GM19099 (cell line): Measurements from ENCODE around the gene DGCR2.

Experiments used
- POLR2A ChIP-seq: IDR thresholded peaks from 3 replicates; pipeline ENCODE4 v1.6.1; 2011; ENCODE audit warnings: low read depth; ENCODE audit not compliant: insufficient read length; ENCODE audit errors: extremely low read depth

DGCR2 gene

GRCh38 chr22:19134176-19134831 is 12.1 kb upstream of the DGCR2 start:
- TF ChIP-seq POLR2A: no peak

- no peak for TF ChIP-seq POLR2A
Observed at GRCh38 chr22:19133561-19133960, 11.3 kb upstream of the DGCR2 start.

GRCh38 chr22:19132693-19133400 is 10.6 kb upstream of the DGCR2 start:
- TF ChIP-seq POLR2A: no peak

- TF ChIP-seq POLR2A: no peak
Observed at GRCh38 chr22:19132153-19132552, 9.9 kb upstream of the DGCR2 start.

GRCh38 chr22:19131685-19132015 is 9.4 kb upstream of the DGCR2 start:
- TF ChIP-seq POLR2A: no peak

GRCh38 chr22:19130959-19131684 is 8.9 kb upstream of the DGCR2 start, which contains the start of gene TSSK2:
TSS of gene TSSK2 (plus strand) at chr22:19131308. CDS start at chr22:19131400, 92 bp downstream.
- no peak for TF ChIP-seq POLR2A

- no peak for TF ChIP-seq POLR2A
Observed at GRCh38 chr22:19129871-19130270, 7.7 kb upstream of the DGCR2 start.

- TF ChIP-seq POLR2A: no peak
Observed at GRCh38 chr22:19128946-19129727, 6.9 kb upstream of the DGCR2 start.

- no peak for TF ChIP-seq POLR2A
Observed at GRCh38 chr22:19128009-19128401, 5.8 kb upstream of the DGCR2 start.

GRCh38 chr22:19127329-19128008 is 5.3 kb upstream of the DGCR2 start:
- no peak for TF ChIP-seq POLR2A

- no peak for TF ChIP-seq POLR2A
Observed at GRCh38 chr22:19126309-19127273, 4.4 kb upstream of the DGCR2 start.

- TF ChIP-seq POLR2A: no peak
Observed at GRCh38 chr22:19125474-19126308, 3.5 kb upstream of the DGCR2 start.

GRCh38 chr22:19125011-19125410 is 2.8 kb upstream of the DGCR2 start:
- no peak for TF ChIP-seq POLR2A

- TF ChIP-seq POLR2A: no peak
Observed at GRCh38 chr22:19124377-19124776, 2.2 kb upstream of the DGCR2 start.
